Spinal cord (tissue), 10 donors: ENCODE results near the gene NOM1. TPM values are rescaled to one million over a fixed set of nuclear protein-coding genes. Genes with fewer than 3 reads are reported as not detected.
"Not testable (repeated sequence)": the region's sequence is repeated elsewhere in the genome, so short reads cannot be mapped to it uniquely, and the experiment has no call there.

Experiments
- DNase-seq, 6 donors: peaks; one replicate each; pipeline versions ENCODE4 v3.0.0 to v3.0.0-alpha.2; 2013 to 2015; ENCODE audit warnings: low spot score in 6 of 6, low read depth in 4 of 6
- H3K27ac ChIP-seq: one replicate; pipeline ENCODE4 v1.5.1; 2013; ENCODE audit warnings: low read depth, low read length, control low read depth
- H3K27me3 ChIP-seq: one replicate; pipeline ENCODE4 v1.6.1; 2013; ENCODE audit warnings: low read length; ENCODE audit not compliant: control insufficient read depth, insufficient read depth
- H3K36me3 ChIP-seq: one replicate; pipeline ENCODE4 v1.6.1; 2013; ENCODE audit warnings: low read length; ENCODE audit not compliant: control insufficient read depth, insufficient read depth
- H3K4me1 ChIP-seq: one replicate; pipeline ENCODE4 v1.6.1; 2013; ENCODE audit warnings: low read length; ENCODE audit not compliant: control insufficient read depth, insufficient read depth
- H3K4me3 ChIP-seq: one replicate; pipeline ENCODE4 v1.5.1; 2013; ENCODE audit warnings: low read depth, low read length, control low read depth
- H3K9me3 ChIP-seq: one replicate; pipeline ENCODE4 v1.6.1; 2013; ENCODE audit warnings: low read length; ENCODE audit not compliant: control insufficient read depth, insufficient read depth
- WGBS: methylation state at CpG from one replicate; pipeline ENCODE4 v1.1.5; 2013; ENCODE audit warnings: missing lambda C conversion rate; ENCODE audit not compliant: insufficient coverage; 5-methylcytosine and 5-hydroxymethylcytosine counted together
- polyA plus RNA-seq, 2 donors: library from polyadenylated mRNA; unstranded; fragments of 120-200 nt; gene quantifications; one replicate each; pipeline ENCODE4 v1.2.1, GENCODE V29; 2013; ENCODE audit not compliant: insufficient read length in 2 of 2
- total RNA-seq, 2 donors: library from RNA; depleted of rRNA in 1 of 2; stranded (reverse); fragments of 120-200 nt in 1 of 2; fragments of >200 nt in 1 of 2; gene quantifications; one replicate each; pipeline versions ENCODE4 v1.2.3 to v1.2.4, GENCODE V29; 2013 to 2014
- donor health status: healthy.

The NOM1 gene
- total and polyA plus RNA-seq, 4 donors = 13.5 to 24.4 (median 20.1) TPM

DNA sequence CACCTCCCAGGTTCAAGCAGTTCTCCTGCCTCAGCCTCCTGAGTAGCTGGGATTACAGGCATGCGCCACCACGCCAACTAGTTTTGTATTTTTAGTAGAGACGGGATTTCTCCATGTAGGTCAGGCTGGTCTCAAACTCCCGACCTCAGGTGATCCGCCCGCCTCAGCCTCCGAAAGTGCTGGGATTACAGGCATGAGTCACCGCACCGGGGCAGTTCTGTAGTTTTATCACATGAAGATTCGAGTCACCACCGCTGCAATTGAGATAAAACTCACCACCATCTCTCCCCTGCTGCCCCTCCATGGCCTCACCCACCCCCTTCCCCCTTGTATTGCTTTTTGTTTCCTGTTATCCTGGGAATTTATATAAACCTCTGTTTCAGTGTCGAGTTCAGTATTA is 3.7 kb downstream of the NOM1 start:
- Histone ChIP-seq H3K36me3 (peaks cover 41% of the 10 kb centered on the region), H3K4me1 (peaks cover 23% of the 10 kb centered on the region)
- WGBS = 93% methylated on average over 10 of the region's 12 CpGs
- not testable (repeated sequence) for H3K27ac ChIP-seq, H3K9me3 ChIP-seq, H3K27me3 ChIP-seq, DNase-seq, H3K4me3 ChIP-seq

DNA sequence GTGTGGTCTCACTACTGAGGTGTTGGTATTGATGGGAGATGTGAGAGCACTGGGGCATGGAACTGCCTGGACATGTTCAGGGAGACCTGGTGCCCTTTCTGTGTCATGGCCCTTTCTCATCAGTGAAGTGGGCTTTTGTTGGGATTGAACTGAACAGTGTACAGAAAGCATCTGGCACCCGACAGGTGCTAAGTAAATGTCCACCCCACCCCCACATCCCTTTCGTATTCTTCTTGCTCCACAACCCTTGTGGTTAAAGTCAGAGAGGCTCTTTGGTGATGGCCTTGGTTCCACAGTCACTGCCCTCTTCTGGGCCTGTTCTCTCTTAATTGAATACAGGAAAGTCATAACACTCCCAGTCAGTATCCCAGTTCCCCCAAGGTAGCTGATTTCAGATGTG is 5.4 kb downstream of the NOM1 start:
- Histone ChIP-seq H3K27ac (no peak overlapping the region), H3K4me3 (no peak overlapping the region), H3K4me1 (peaks cover 12% of the 10 kb centered on the region), H3K36me3 (peaks cover 54% of the 10 kb centered on the region), H3K9me3 (no peaks in the 10 kb centered on the region), H3K27me3 (no peaks in the 10 kb centered on the region)
- DNase-seq = no peak
- WGBS = no CpG with 5 or more reads among the region's 2 CpGs

- H3K36me3 ChIP-seq = peaks cover 71% of the 10 kb centered on the region
- H3K4me1 ChIP-seq = peaks cover 4% of the 10 kb centered on the region
- WGBS = no CpG with 5 or more reads among the region's 2 CpGs
- no peaks in the 10 kb centered on the region for H3K9me3 ChIP-seq
- DNase-seq = no peak
- H3K27me3 ChIP-seq = no peaks in the 10 kb centered on the region
- H3K27ac ChIP-seq = no peak overlapping the region
- H3K4me3 ChIP-seq = no peak overlapping the region
Measured at GRCh38 chr7:156956727-156957126, 7.2 kb downstream of the NOM1 start.

- DNase-seq = no peak
- Histone ChIP-seq H3K4me3 (no peak overlapping the region), H3K9me3 (no peaks in the 10 kb centered on the region), H3K27ac (no peak overlapping the region), H3K36me3 (peaks cover 76% of the 10 kb centered on the region), H3K27me3 (no peaks in the 10 kb centered on the region), H3K4me1 (no peaks in the 10 kb centered on the region)
- 94% methylated on average over 18 of the region's 18 CpGs for WGBS
Measured at GRCh38 chr7:156962145-156962544, 12.6 kb downstream of the NOM1 start.

DNA sequence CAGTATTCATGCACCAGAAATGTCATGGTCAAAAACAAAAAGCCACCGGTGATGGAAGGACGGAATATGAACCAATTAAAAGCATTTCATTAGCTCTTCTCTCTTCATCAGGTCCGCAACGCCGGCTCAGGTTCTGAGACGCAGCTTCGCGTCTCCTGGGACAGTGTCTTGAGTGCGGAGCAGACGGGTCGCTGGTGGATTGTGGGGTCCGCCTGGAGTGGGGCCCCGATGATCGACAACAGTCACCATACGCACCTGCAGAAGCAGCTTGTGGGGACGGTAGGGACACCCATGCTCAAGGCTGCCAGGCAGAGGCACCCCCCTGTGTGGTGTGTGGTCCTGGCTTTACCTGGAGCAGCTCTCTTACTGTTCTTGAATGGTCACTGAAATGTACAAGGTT is 13.4 kb downstream of the NOM1 start:
- Histone ChIP-seq H3K4me1 (no peaks in the 10 kb centered on the region), H3K27ac (no peak overlapping the region), H3K4me3 (no peak overlapping the region), H3K36me3 (peaks cover 79% of the 10 kb centered on the region), H3K27me3 (no peaks in the 10 kb centered on the region), H3K9me3 (no peaks in the 10 kb centered on the region)
- WGBS = 95% methylated on average over 15 of the region's 16 CpGs
- DNase-seq = no peak

GRCh38 chr7:156963472-156963871 is 14.0 kb downstream of the NOM1 start:
- no peak for DNase-seq
- Histone ChIP-seq H3K4me1 (no peaks in the 10 kb centered on the region), H3K4me3 (no peak overlapping the region), H3K36me3 (peaks cover 78% of the 10 kb centered on the region), H3K9me3 (no peaks in the 10 kb centered on the region), H3K27ac (no peak overlapping the region), H3K27me3 (no peaks in the 10 kb centered on the region)
- WGBS = 95% methylated on average over 12 of the region's 12 CpGs

- H3K27me3 ChIP-seq = no peaks in the 10 kb centered on the region
- H3K36me3 ChIP-seq = peaks cover 68% of the 10 kb centered on the region
- no peaks in the 10 kb centered on the region for H3K9me3 ChIP-seq
- no peak overlapping the region for H3K4me3 ChIP-seq
- H3K4me1 ChIP-seq = no peaks in the 10 kb centered on the region
- H3K27ac ChIP-seq = no peak overlapping the region
- DNase-seq = no peak
- 100% methylated on average over 8 of the region's 11 CpGs for WGBS
Measured at GRCh38 chr7:156964971-156965370, 15.5 kb downstream of the NOM1 start.

GRCh38 chr7:156966387-156966786 is 16.9 kb downstream of the NOM1 start:
- 96% methylated on average over 5 of the region's 8 CpGs for WGBS
- no peaks in the 10 kb centered on the region for H3K4me1 ChIP-seq
- peaks cover 60% of the 10 kb centered on the region for H3K36me3 ChIP-seq

GRCh38 chr7:156968183-156968582 is 18.7 kb downstream of the NOM1 start:
- no peaks in the 10 kb centered on the region for H3K4me1 ChIP-seq
- peaks cover 44% of the 10 kb centered on the region for H3K36me3 ChIP-seq
- H3K27ac ChIP-seq = no peak overlapping the region
- WGBS = 91% methylated on average over 23 of the region's 27 CpGs
- H3K4me3 ChIP-seq = no peak overlapping the region
- H3K9me3 ChIP-seq = no peaks in the 10 kb centered on the region
- H3K27me3 ChIP-seq = no peaks in the 10 kb centered on the region
- no peak for DNase-seq

More at GRCh38 chr7:156966387-156966786, 16.9 kb downstream of the NOM1 start:
- no peak for DNase-seq
- no peak overlapping the region for H3K27ac ChIP-seq
- H3K27me3 ChIP-seq = no peaks in the 10 kb centered on the region
- H3K4me3 ChIP-seq = no peak overlapping the region
- H3K9me3 ChIP-seq = no peaks in the 10 kb centered on the region

DNA sequence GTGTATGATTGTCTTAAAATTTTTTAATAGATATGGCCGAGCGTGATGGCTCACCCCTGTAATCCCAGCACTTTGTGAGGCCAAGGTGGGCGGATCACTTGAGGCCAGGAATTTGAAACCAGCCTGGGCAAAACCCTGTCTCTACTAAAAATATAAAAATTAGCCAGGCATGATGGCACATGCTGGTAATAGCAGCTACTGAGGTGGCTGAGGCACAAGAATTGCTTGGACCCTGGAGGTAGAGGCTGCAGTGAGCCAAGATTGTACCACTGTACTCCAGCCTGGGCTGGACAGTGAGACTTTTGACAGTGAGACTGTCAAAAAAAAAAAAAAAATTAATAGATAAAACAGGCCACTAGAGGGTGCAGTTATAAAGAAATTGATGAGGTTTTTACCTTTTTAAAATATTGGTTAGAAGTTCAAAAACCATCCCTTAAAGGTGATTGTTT is 20.5 kb downstream of the NOM1 start:
- no peaks in the 10 kb centered on the region for H3K9me3 ChIP-seq
- DNase-seq = peak in 2 of 6 donors; percentile 9 to 53
- no peak overlapping the region for H3K27ac ChIP-seq
- no CpG with 5 or more reads among the region's 3 CpGs for WGBS
- no peak overlapping the region for H3K4me3 ChIP-seq
- no peaks in the 10 kb centered on the region for H3K27me3 ChIP-seq
- no peaks in the 10 kb centered on the region for H3K4me1 ChIP-seq
- peaks cover 34% of the 10 kb centered on the region for H3K36me3 ChIP-seq
